Measurements from ENCODE around the gene OTOF. TPM values are rescaled to one million over a fixed set of nuclear protein-coding genes. Genes with fewer than 3 reads are reported as not detected.

Gene OTOF
- total RNA-seq, 1 donor, result not detected

GRCh38 chr2:26432363-26432762, 45.6 kb downstream of the OTOF start:
- no peak for TF ChIP-seq CTCF (IDR thresholded peaks at IDR 0.05; ENCODE audit: insufficient read depth, low read length)
- no peak for DNase-seq (ENCODE audit: low read depth)
- H3K4me3 ChIP-seq (ENCODE audit: low read depth, low read length), result no peak overlapping the region

- peak; percentile 20 for DNase-seq (ENCODE audit: low read depth)
- no peak for TF ChIP-seq CTCF (IDR thresholded peaks at IDR 0.05; ENCODE audit: insufficient read depth, low read length)
- no peak overlapping the region for H3K4me3 ChIP-seq (ENCODE audit: low read depth, low read length)
These were observed 47.1 kb downstream of the OTOF start for GRCh38 chr2:26430826-26431225.

- no peak for DNase-seq (ENCODE audit: low read depth)
- H3K4me3 ChIP-seq (ENCODE audit: low read depth, low read length), result no peak overlapping the region
- no peak for TF ChIP-seq CTCF (IDR thresholded peaks at IDR 0.05; ENCODE audit: insufficient read depth, low read length)
These were observed 47.9 kb downstream of the OTOF start for GRCh38 chr2:26429779-26430578.

GRCh38 chr2:26428846-26429245, 49.1 kb downstream of the OTOF start:
- no peak overlapping the region for H3K4me3 ChIP-seq (ENCODE audit: low read depth, low read length)
- TF ChIP-seq CTCF (IDR thresholded peaks at IDR 0.05; ENCODE audit: insufficient read depth, low read length), result no peak
- DNase-seq (ENCODE audit: low read depth), result no peak

- no peak for TF ChIP-seq CTCF (IDR thresholded peaks at IDR 0.05; ENCODE audit: insufficient read depth, low read length)
- no peak overlapping the region for H3K4me3 ChIP-seq (ENCODE audit: low read depth, low read length)
These were observed 53.7 kb downstream of the OTOF start for GRCh38 chr2:26424221-26424620.

GRCh38 chr2:26423750-26424149, 54.2 kb downstream of the OTOF start:
- no peak overlapping the region for H3K4me3 ChIP-seq (ENCODE audit: low read depth, low read length)
- DNase-seq (ENCODE audit: low read depth), result no peak
- TF ChIP-seq CTCF (IDR thresholded peaks at IDR 0.05; ENCODE audit: insufficient read depth, low read length), result no peak

More at GRCh38 chr2:26424221-26424620, 53.7 kb downstream of the OTOF start:
- DNase-seq (ENCODE audit: low read depth), result no peak

Measured in fibroblast of the aortic adventitia (primary cell).